ENCODE measurements around the gene KRTAP10-11. TPM values are rescaled to one million over a fixed set of nuclear protein-coding genes. Genes with fewer than 3 reads are reported as not detected.

Gene KRTAP10-11
- total and polyA plus RNA-seq, 2 of the 8 experiments (the other 6 are each of a cell fraction or from before 2014, with no cell fraction given): not detected

- TF ChIP-seq HDAC6 (IDR thresholded peaks at IDR 0.05; ENCODE audit: low read depth, low read length): no peak
- TF ChIP-seq, protein P1, sequence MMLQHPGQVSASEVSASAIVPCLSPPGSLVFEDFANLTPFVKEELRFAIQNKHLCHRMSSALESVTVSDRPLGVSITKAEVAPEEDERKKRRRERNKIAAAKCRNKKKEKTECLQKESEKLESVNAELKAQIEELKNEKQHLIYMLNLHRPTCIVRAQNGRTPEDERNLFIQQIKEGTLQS (IDR thresholded peaks at IDR 0.05; ENCODE audit: insufficient read depth, low read depth, low read length): no peak
- no peak for TF ChIP-seq USF2 (IDR thresholded peaks at IDR 0.05; ENCODE audit: low read length)
- no peak for TF ChIP-seq SRF (IDR thresholded peaks at IDR 0.05; ENCODE audit: low read depth, low read length)
Observed at GRCh38 chr21:44681152-44681551, 34.9 kb downstream of the KRTAP10-11 start (continued).
